Measurements from ENCODE around the gene KRT2. TPM values are rescaled to one million over a fixed set of nuclear protein-coding genes. Genes with fewer than 3 reads are reported as not detected.

The KRT2 gene
- total and polyA plus RNA-seq, 2 of the 4 experiments (the other 2 are of a cell fraction): not detected

GRCh38 chr12:52636592-52637258, 15.3 kb downstream of the KRT2 start:
- intact Hi-C loops (cut with micrococcal nuclease): no loop called here

More at GRCh38 chr12:52636592-52637258, 15.3 kb downstream of the KRT2 start:
- no peak overlapping the region for H2AK9ac ChIP-seq (replicated peaks; ENCODE audit: low read depth, low read length, poor library complexity)
- no peak overlapping the region for H3K23ac ChIP-seq (ENCODE audit: low read depth, low read length)
- H4K91ac ChIP-seq (ENCODE audit: insufficient read depth, low read depth, low read length): no peak overlapping the region
- no peak overlapping the region for H2BK120ac ChIP-seq (ENCODE audit: low read depth, low read length)
- no peak overlapping the region for H2BK15ac ChIP-seq (ENCODE audit: low read depth, low read length)
- H2AFZ ChIP-seq (replicated peaks; ENCODE audit: low read length, poor library complexity): no peak overlapping the region
- H3K9me1 ChIP-seq (ENCODE audit: insufficient read depth, low read length): no peaks in the 10 kb centered on the region
- in situ Hi-C loops (cut with MboI; ENCODE audit: low sequenced_read_pairs) (no loop called here), dilution Hi-C loops (cut with HindIII; ENCODE audit: low sequenced_read_pairs, unreplicated experiment) (no loop called here)
- H2BK5ac ChIP-seq (ENCODE audit: low read depth, low read length, poor library complexity, severe bottlenecking): no peak overlapping the region
- H2BK20ac ChIP-seq (ENCODE audit: low read depth, low read length): no peak overlapping the region
- ATAC-seq (ENCODE audit: low read depth): no peak
- H3K79me1 ChIP-seq (ENCODE audit: low read depth in 1 of 2, low read length in 2 of 2): no peaks in the 10 kb centered on the region
- no peak overlapping the region for H3K18ac ChIP-seq (ENCODE audit: low read depth, low read length)
- ChIA-PET CTCF (no interaction called here), POLR2A (ENCODE audit: unreplicated experiment) (no interaction called here)
- H3K9ac ChIP-seq (ENCODE audit: low read depth, low read length): no peak overlapping the region
- H3K4me2 ChIP-seq (ENCODE audit: low read depth, low read length): no peak overlapping the region
- no peak overlapping the region for H2AK5ac ChIP-seq (ENCODE audit: low read depth, low read length)
- no CpG with 5 or more reads among the region's 5 CpGs for WGBS, 2 experiments (ENCODE audit: extremely low coverage in 2 of 2, insufficient read length in 1 of 2)
- H3K4ac ChIP-seq (ENCODE audit: low read depth, low read length): no peak overlapping the region
- no peak overlapping the region for H3K14ac ChIP-seq (replicated peaks; ENCODE audit: low read depth, low read length)
- H3K4me3 ChIP-seq (ENCODE audit: insufficient read depth, low read depth, low read length): no peak overlapping the region
- no peaks in the 10 kb centered on the region for H3K4me1 ChIP-seq (ENCODE audit: control insufficient read depth, insufficient read depth, low read length)
- BruUV-seq (replicated peaks): no TSS peak
- H4K5ac ChIP-seq (ENCODE audit: low read depth, low read length): no peak overlapping the region
- no peaks in the 10 kb centered on the region for H3K36me3 ChIP-seq (ENCODE audit: control insufficient read depth, insufficient read depth, low read length)
- no peaks in the 10 kb centered on the region; the same call in 1 of the 2 replicates for H4K20me1 ChIP-seq (ENCODE audit: insufficient read depth, low read length)
- no peak for DNase-seq
- no peaks in the 10 kb centered on the region for H3K9me3 ChIP-seq (ENCODE audit: control insufficient read depth, insufficient read depth, low read length)
- no peak for TF ChIP-seq POLR2A (IDR thresholded peaks at IDR 0.05; ENCODE audit: low read depth, low read length)
- TF ChIP-seq MAZ (IDR thresholded peaks at IDR 0.05; ENCODE audit: borderline replicate concordance, low read depth, low read length): no peak
- no peak for TF ChIP-seq FOS (IDR thresholded peaks at IDR 0.05; ENCODE audit: low read depth, low read length)
- TF ChIP-seq BHLHE40 (IDR thresholded peaks at IDR 0.05; ENCODE audit: low read depth, low read length): no peak
- H3K27me3 ChIP-seq (ENCODE audit: control insufficient read depth, insufficient read depth, low read length): peaks cover 12% of the 10 kb centered on the region
- H3K27ac ChIP-seq (ENCODE audit: insufficient read depth, low read length): no peak overlapping the region
- H4K8ac ChIP-seq (ENCODE audit: low read depth in 2 of 2, low read length in 2 of 2): no peak overlapping the region
- no peak overlapping the region for H3K56ac ChIP-seq (ENCODE audit: extremely low read depth, insufficient read depth, low read length)

All from IMR-90 (cell line).